ENCODE data around the gene BDH2. TPM values are rescaled to one million over a fixed set of nuclear protein-coding genes. Genes with fewer than 3 reads are reported as not detected.

BDH2 gene
- total and polyA plus RNA-seq, 8 donors = 3.5 to 74.7 (median 53.0) TPM

- DNase-seq = no peak
- intact Hi-C loops (cut with DNase I; ENCODE audit: low total_unique reads) = no loop called here
- H3K4me3 ChIP-seq = no peak overlapping the region
- H3K36me3 ChIP-seq = peaks cover 0 to 11% (median 6%) of the 10 kb centered on the region in 4 donors
- H3K27ac ChIP-seq = no peak overlapping the region
- H3K27me3 ChIP-seq = no peaks in the 10 kb centered on the region
- no peak for TF ChIP-seq EP300 (IDR thresholded peaks at IDR 0.05)
- no peak for TF ChIP-seq CTCF (IDR thresholded peaks at IDR 0.05)
- no peak for TF ChIP-seq POLR2A (IDR thresholded peaks at IDR 0.05)
- TF ChIP-seq POLR2AphosphoS5 (IDR thresholded peaks at IDR 0.05) = no peak
- no peaks in the 10 kb centered on the region for H3K4me1 ChIP-seq
- H3K9me3 ChIP-seq = no peaks in the 10 kb centered on the region
- 85 to 99% (median 96%) methylated on average over 2 of the region's 2 CpGs for WGBS, 5 donors
Measured at GRCh38 chr4:103036169-103036568, 63.5 kb downstream of the BDH2 start.

- TF ChIP-seq EP300 (IDR thresholded peaks at IDR 0.05) (no peak), POLR2A (IDR thresholded peaks at IDR 0.05) (no peak), POLR2AphosphoS5 (IDR thresholded peaks at IDR 0.05) (peak in 1 of 3 donors; percentile 12), CTCF (IDR thresholded peaks at IDR 0.05) (peak in 4 of 7 experiments; percentile 25 to 37 (median 28))
- intact Hi-C loops (cut with DNase I; ENCODE audit: low total_unique reads) = no loop called here
- Histone ChIP-seq H3K4me1 (no peaks in the 10 kb centered on the region), H3K27me3 (no peaks in the 10 kb centered on the region), H3K9me3 (no peaks in the 10 kb centered on the region), H3K36me3 (peaks cover 0 to 22% (median 6%) of the 10 kb centered on the region in 4 donors), H3K4me3 (no peak overlapping the region), H3K27ac (no peak overlapping the region)
- 39 to 55% (median 51%) methylated on average over 2 of the region's 2 CpGs for WGBS, 5 donors
- peak in 1 of 2 donors; percentile 62 for DNase-seq
Measured at GRCh38 chr4:103032574-103032973, 67.1 kb downstream of the BDH2 start.

GRCh38 chr4:103030791-103031190 lies 68.8 kb downstream of the BDH2 start:
- H3K36me3 ChIP-seq = peaks cover 0 to 29% (median 4%) of the 10 kb centered on the region in 4 donors
- no peak overlapping the region for H3K4me3 ChIP-seq
- no peaks in the 10 kb centered on the region for H3K4me1 ChIP-seq
- H3K9me3 ChIP-seq = no peaks in the 10 kb centered on the region
- no peak for TF ChIP-seq CTCF (IDR thresholded peaks at IDR 0.05)
- TF ChIP-seq EP300 (IDR thresholded peaks at IDR 0.05) = no peak
- TF ChIP-seq POLR2A (IDR thresholded peaks at IDR 0.05) = no peak
- no peak for TF ChIP-seq POLR2AphosphoS5 (IDR thresholded peaks at IDR 0.05)
- H3K27ac ChIP-seq = no peak overlapping the region
- DNase-seq = no peak
- intact Hi-C loops (cut with DNase I; ENCODE audit: low total_unique reads) = no loop called here
- no peaks in the 10 kb centered on the region for H3K27me3 ChIP-seq
- 91 to 97% (median 95%) methylated on average over 3 of the region's 3 CpGs for WGBS, 5 donors

GRCh38 chr4:103029300-103029699 lies 70.3 kb downstream of the BDH2 start:
- DNase-seq = no peak
- peaks cover 0 to 30% (median 3%) of the 10 kb centered on the region in 4 donors for H3K36me3 ChIP-seq
- H3K4me3 ChIP-seq = no peak overlapping the region
- no peak overlapping the region for H3K27ac ChIP-seq
- TF ChIP-seq CTCF (IDR thresholded peaks at IDR 0.05) (no peak), POLR2A (IDR thresholded peaks at IDR 0.05) (no peak), EP300 (IDR thresholded peaks at IDR 0.05) (no peak), POLR2AphosphoS5 (IDR thresholded peaks at IDR 0.05) (no peak)
- no peaks in the 10 kb centered on the region for H3K9me3 ChIP-seq
- WGBS, 5 donors = 75 to 95% (median 81%) methylated on average over 1 of the region's 1 CpG
- H3K4me1 ChIP-seq = no peaks in the 10 kb centered on the region
- intact Hi-C loops (cut with DNase I; ENCODE audit: low total_unique reads) = no loop called here
- no peaks in the 10 kb centered on the region for H3K27me3 ChIP-seq

Other genes with a start within 250 kb of the BDH2 start
- 10 to 100 TPM in 2 of 5 donors, 1 to 10 TPM in 2, not detected in 1; 1.3 to 21.3 (median 9.1) TPM for gene CISD2, start 230.8 kb downstream of the BDH2 start, total RNA-seq
- gene CISD2, start 230.8 kb downstream of the BDH2 start, polyA plus RNA-seq = 10 to 100 TPM; 14.1 to 25.5 (median 23.2) TPM
- 10 to 100 TPM in 1 of 5 donors, 1 to 10 TPM in 1, not detected in 3; 3.7 to 21.4 TPM for gene SLC9B1, start 80.1 kb downstream of the BDH2 start, total RNA-seq
- under 1 TPM in 1 of 3 donors, not detected in 2; 0.15 TPM for gene SLC9B1, start 80.1 kb downstream of the BDH2 start, polyA plus RNA-seq
- gene SLC9B2, start 23.1 kb downstream of the BDH2 start, total RNA-seq = 10 to 100 TPM in 2 of 5 donors, 1 to 10 TPM in 3; 1.7 to 26.3 (median 8.0) TPM
- gene SLC9B2, start 23.1 kb downstream of the BDH2 start, polyA plus RNA-seq = 10 to 100 TPM in 2 of 3 donors, 1 to 10 TPM in 1; 3.5 to 13.0 (median 12.1) TPM
- 1 to 10 TPM; 2.3 to 9.4 (median 4.1) TPM for gene CENPE, start 98.5 kb upstream of the BDH2 start, total RNA-seq
- gene CENPE, start 98.5 kb upstream of the BDH2 start, polyA plus RNA-seq = 1 to 10 TPM in 1 of 3 donors, under 1 TPM in 2; 0.31 to 1.3 (median 0.31) TPM

All from stomach (tissue), 9 donors.